Left hindlimb (tissue), 1 donor: ENCODE results near the gene GBA2.

Experiments used
- DNase-seq: peaks from one replicate; pipeline ENCODE4 v3.0.0-alpha.2; 2018

GBA2 gene

GRCh38 chr9:35737143-35737542 lies 11.9 kb downstream of the GBA2 start:
- DNase-seq, result no peak

GRCh38 chr9:35736201-35736633 lies 12.8 kb downstream of the GBA2 start:
- DNase-seq, result peak; percentile 77

- no peak for DNase-seq
Observed at GRCh38 chr9:35734096-35734495, 14.9 kb downstream of the GBA2 start.

- DNase-seq, result peak; percentile 45
Observed at GRCh38 chr9:35732800-35733541, 16.1 kb downstream of the GBA2 start.

- peak; percentile 98 for DNase-seq
Observed at GRCh38 chr9:35732185-35732799, 16.7 kb downstream of the GBA2 start, which contains the start of the genes CREB3 and TLN1. Gene CREB3, plus strand, starts transcription at chr9:35732666. Its CDS starts 107 bp downstream, at chr9:35732773. Gene TLN1, minus strand, starts transcription at chr9:35732195. Its CDS starts 6,501 bp downstream, at chr9:35725694.

- no peak for DNase-seq
Observed at GRCh38 chr9:35731415-35732184, 17.4 kb downstream of the GBA2 start.

- DNase-seq, result no peak
Observed at GRCh38 chr9:35730486-35730854, 18.6 kb downstream of the GBA2 start.

GRCh38 chr9:35729700-35730485 lies 19.1 kb downstream of the GBA2 start:
- peak; percentile 72 for DNase-seq

- no peak for DNase-seq
Observed at GRCh38 chr9:35729101-35729500, 19.9 kb downstream of the GBA2 start.

- peak; percentile 79 for DNase-seq
Observed at GRCh38 chr9:35728041-35728971, 20.7 kb downstream of the GBA2 start.

GRCh38 chr9:35727676-35728040 lies 21.4 kb downstream of the GBA2 start:
- no peak for DNase-seq

- no peak for DNase-seq
Observed at GRCh38 chr9:35726931-35727330, 22.1 kb downstream of the GBA2 start.

- no peak for DNase-seq
Observed at GRCh38 chr9:35725362-35725761, 23.7 kb downstream of the GBA2 start.

- DNase-seq, result no peak
Observed at GRCh38 chr9:35723908-35724307, 25.1 kb downstream of the GBA2 start.

GRCh38 chr9:35723426-35723825 lies 25.6 kb downstream of the GBA2 start:
- DNase-seq, result no peak

- no peak for DNase-seq
Observed at GRCh38 chr9:35719546-35719945, 29.5 kb downstream of the GBA2 start.

- no peak for DNase-seq
Observed at GRCh38 chr9:35718721-35719511, 30.1 kb downstream of the GBA2 start.

GRCh38 chr9:35717132-35717870 lies 31.7 kb downstream of the GBA2 start:
- no peak for DNase-seq

GRCh38 chr9:35716230-35716629 lies 32.8 kb downstream of the GBA2 start:
- no peak for DNase-seq
